PC-3 (cell line): ENCODE measurements around the gene OPHN1. TPM values are rescaled to one million over a fixed set of nuclear protein-coding genes. Genes with fewer than 3 reads are reported as not detected.
"Not testable (repeated sequence)": the region's sequence is repeated elsewhere in the genome, so short reads cannot be mapped to it uniquely, and the experiment has no call there.

Experiments
- ATAC-seq: fragments of 200-7000 bp; cut with Tn5 transposase; 2 replicates; pipeline ENCODE4 v1.9.1; 2020; ENCODE audit warnings: mild to moderate bottlenecking, moderate library complexity
- BruUV-seq: library from RNA; stranded (reverse); fragments of 400-500 nt; replicated peaks from 2 replicates; lab custom pipeline; 2021; lab: Mats Ljungman, UMichigan
- CTCF ChIA-PET: fragments of 300-600 bp; sonication (Branson Sonifier 250); formaldehyde crosslinking; loops from one replicate; lab custom pipeline; 2022; ENCODE audit warnings: antibody characterized with exemption; lab: Charles Lee
- POLR2A ChIA-PET: fragments of 300-600 bp; sonication (Branson Sonifier 250); formaldehyde crosslinking; loops from one replicate; lab custom pipeline; 2022; ENCODE audit warnings: antibody characterized with exemption; ENCODE audit not compliant: unreplicated experiment; lab: Charles Lee
- DNase-seq: peaks from one replicate; pipeline ENCODE4 v3.0.0-alpha.2; 2015
- H2AFZ ChIP-seq: fragments of 300-600 bp; sonication (generic); 2 replicates; pipeline ENCODE4 v1.6.0; 2016; ENCODE audit warnings: antibody characterized with exemption, low read length
- H3F3A ChIP-seq: fragments of 300-600 bp; sonication (generic); one replicate; pipeline ENCODE4 v1.6.0; 2017; ENCODE audit warnings: antibody characterized with exemption, low read length, control low read depth, mild to moderate bottlenecking; ENCODE audit not compliant: unreplicated experiment
- H3K27ac ChIP-seq: fragments of 300-600 bp; sonication (generic); 2 replicates; pipeline ENCODE4 v1.5.1; 2016; ENCODE audit warnings: mild to moderate bottlenecking, low read length
- H3K27me3 ChIP-seq: fragments of 300-600 bp; sonication (generic); 2 replicates; pipeline ENCODE4 v1.6.1; 2016; ENCODE audit warnings: low read length, mixed read lengths
- H3K36me3 ChIP-seq: fragments of 300-600 bp; sonication (generic); 2 replicates; pipeline ENCODE4 v1.6.1; 2016; ENCODE audit warnings: low read depth, mixed run types, low read length, mixed read lengths
- H3K4me1 ChIP-seq: fragments of 300-600 bp; sonication (generic); 2 replicates; pipeline ENCODE4 v1.5.1; 2016; ENCODE audit warnings: low read length; ENCODE audit not compliant: insufficient read depth
- H3K4me2 ChIP-seq: fragments of 300-600 bp; sonication (generic); 2 replicates; pipeline ENCODE4 v1.6.0; 2016; ENCODE audit warnings: low read length
- H3K4me3 ChIP-seq: fragments of 300-600 bp; sonication (generic); 2 replicates; pipeline ENCODE4 v1.5.1; 2016; ENCODE audit warnings: mild to moderate bottlenecking, low read length, mixed read lengths
- H3K79me2 ChIP-seq: fragments of 300-600 bp; sonication (generic); 2 replicates; pipeline ENCODE4 v1.6.1; 2017; ENCODE audit warnings: low read length, mixed read lengths
- H3K9ac ChIP-seq: fragments of 300-600 bp; sonication (generic); 2 replicates; pipeline ENCODE4 v1.6.0; 2016; ENCODE audit warnings: mild to moderate bottlenecking, low read length
- H3K9me2 ChIP-seq: fragments of 300-600 bp; sonication (generic); replicated peaks from 2 replicates; pipeline ENCODE4 v1.6.1; 2016; ENCODE audit warnings: mixed run types, low read length, mixed read lengths
- H3K9me3 ChIP-seq: fragments of 300-600 bp; sonication (generic); 2 replicates; pipeline ENCODE4 v1.6.1; 2016; ENCODE audit warnings: low read length, mixed read lengths
- H4K20me1 ChIP-seq: fragments of 300-600 bp; sonication (generic); 2 replicates; pipeline ENCODE4 v1.6.1; 2016; ENCODE audit warnings: low read length, mixed read lengths
- CTCF ChIP-seq: fragments of 300-600 bp; sonication (generic); conservative IDR thresholded peaks from 2 replicates; pipeline ENCODE4 v1.5.1; 2017; ENCODE audit warnings: antibody characterized with exemption, low read depth, mild to moderate bottlenecking, low read length
- EZH2 ChIP-seq: fragments of 300-600 bp; sonication (generic); IDR thresholded peaks from one replicate; pipeline ENCODE4 v1.6.1; 2017; ENCODE audit warnings: antibody characterized with exemption, mild to moderate bottlenecking, low read length; ENCODE audit not compliant: unreplicated experiment
- EZH2phosphoT487 ChIP-seq: fragments of 300-600 bp; sonication (generic); IDR thresholded peaks from 2 replicates; pipeline ENCODE4 v1.6.1; 2018; ENCODE audit warnings: mild to moderate bottlenecking, antibody characterized with exemption, low read length, borderline replicate concordance
- intact Hi-C: fragments of 100-400 bp; cut with micrococcal nuclease; formaldehyde crosslinking; loops from 2 replicates; pipeline ENCODE4 v1.9.0; 2023
- total RNA-seq: library from RNA; depleted of rRNA; stranded (reverse); fragments of >200 nt; gene quantifications from 2 replicates; pipeline ENCODE4 v1.2.3, GENCODE V29; 2014

OPHN1 gene
- total RNA-seq, 1 experiment from 2014 or later: 6.0 TPM

DNA sequence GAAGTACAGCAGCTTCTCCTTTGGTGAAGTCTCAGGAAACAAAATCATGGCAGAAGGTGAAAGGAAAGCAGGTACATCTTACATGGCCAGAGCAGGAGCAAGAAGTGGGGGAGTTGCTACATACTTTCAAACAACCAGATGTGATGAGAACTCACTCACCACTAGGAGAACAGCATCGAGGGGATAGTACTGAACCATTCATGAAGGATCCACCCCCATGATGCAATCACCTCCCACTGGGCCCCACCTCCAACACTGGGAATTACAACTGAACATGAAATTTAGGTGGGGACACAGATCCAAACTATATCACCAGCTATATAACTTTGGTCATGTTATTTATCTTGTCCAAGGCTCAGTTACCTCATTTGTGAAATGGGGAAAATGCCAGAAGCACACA is 159.4 kb downstream of the OPHN1 start:
- TF ChIP-seq EZH2phosphoT487: no peak
- no peak for TF ChIP-seq CTCF
- TF ChIP-seq EZH2: no peak
- no peak overlapping the region for H3K27ac ChIP-seq
- intact Hi-C loops: no loop called here
- no peaks in the 10 kb centered on the region for H3K79me2 ChIP-seq
- DNase-seq: no peak
- H3K9me3 ChIP-seq: no peaks in the 10 kb centered on the region
- no TSS peak for BruUV-seq
- no peak overlapping the region for H3K9ac ChIP-seq
- no peaks in the 10 kb centered on the region for H3K4me1 ChIP-seq
- H3K36me3 ChIP-seq: no peaks in the 10 kb centered on the region
- no peak overlapping the region for H3K4me3 ChIP-seq
- H3K4me2 ChIP-seq: no peak overlapping the region
- no peaks in the 10 kb centered on the region for H3K27me3 ChIP-seq
- no peak for ATAC-seq
- H3K9me2 ChIP-seq: no peaks in the 10 kb centered on the region
- H4K20me1 ChIP-seq: no peaks in the 10 kb centered on the region
- no peaks in the 10 kb centered on the region for H3F3A ChIP-seq
- ChIA-PET POLR2A (no interaction called here), CTCF (no interaction called here)
- no peak overlapping the region for H2AFZ ChIP-seq

DNA sequence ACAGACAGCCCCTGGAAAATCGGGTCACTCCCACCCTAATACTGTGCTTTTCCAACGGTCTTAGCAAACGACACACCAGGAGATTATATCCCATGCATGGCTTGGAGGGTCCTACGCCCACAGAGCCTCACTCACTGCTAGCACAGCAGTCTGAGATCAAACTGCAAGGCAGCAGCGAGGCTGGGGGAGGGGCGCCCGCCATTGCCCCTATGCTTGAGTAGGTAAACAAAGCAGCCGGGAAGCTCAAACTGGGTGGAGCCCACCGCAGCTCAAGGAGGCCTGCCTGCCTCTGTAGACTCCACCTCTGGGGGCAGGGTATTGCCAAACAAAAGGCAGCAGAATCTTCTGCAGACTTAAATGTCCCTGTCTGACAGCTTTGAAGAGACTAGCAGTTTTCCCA is 168.5 kb downstream of the OPHN1 start:
- H3K4me3 ChIP-seq, ATAC-seq, H3F3A ChIP-seq, H3K9me3 ChIP-seq, DNase-seq, H2AFZ ChIP-seq, H3K27ac ChIP-seq, intact Hi-C loops, H3K4me2 ChIP-seq, H3K9ac ChIP-seq, BruUV-seq, H4K20me1 ChIP-seq, CTCF ChIA-PET, H3K79me2 ChIP-seq, H3K4me1 ChIP-seq, POLR2A ChIA-PET, H3K36me3 ChIP-seq, H3K9me2 ChIP-seq, H3K27me3 ChIP-seq: not testable (repeated sequence)

GRCh38 chrX:68261060-68261672 is 172.1 kb downstream of the OPHN1 start:
- Histone ChIP-seq H3K27me3 (no peaks in the 10 kb centered on the region), H3K4me3 (no peak overlapping the region)
- POLR2A ChIA-PET: no interaction called here

GRCh38 chrX:68256990-68257389 is 176.3 kb downstream of the OPHN1 start:
- Histone ChIP-seq H4K20me1 (no peaks in the 10 kb centered on the region), H3K4me1 (peaks cover 32% of the 10 kb centered on the region)
- no TSS peak for BruUV-seq

More at GRCh38 chrX:68261060-68261672, 172.1 kb downstream of the OPHN1 start:
- no TSS peak for BruUV-seq
- DNase-seq (peak; percentile 42), ATAC-seq (peak; percentile 64)
- Histone ChIP-seq H3K9ac (no peak overlapping the region), H3K27ac (no peak overlapping the region), H3K9me3 (no peaks in the 10 kb centered on the region), H3K36me3 (no peaks in the 10 kb centered on the region), H3K9me2 (no peaks in the 10 kb centered on the region), H4K20me1 (no peaks in the 10 kb centered on the region), H3K4me1 (peaks cover 14% of the 10 kb centered on the region), H2AFZ (no peak overlapping the region), H3F3A (no peaks in the 10 kb centered on the region), H3K4me2 (no peak overlapping the region), H3K79me2 (no peaks in the 10 kb centered on the region)
- CTCF ChIA-PET: interaction anchor here (0.6 kb wide), 1 partner anchor 50 kb away, joined by 3 read pairs; no protein-coding TSS in a partner anchor
- no peak for TF ChIP-seq EZH2
- intact Hi-C loops: no loop called here

More at GRCh38 chrX:68256990-68257389, 176.3 kb downstream of the OPHN1 start:
- H3F3A ChIP-seq: no peaks in the 10 kb centered on the region
- POLR2A ChIA-PET: no interaction called here
- CTCF ChIA-PET: no interaction called here
- H3K9me3 ChIP-seq: no peaks in the 10 kb centered on the region
- H3K4me2 ChIP-seq: no peak overlapping the region
- no peaks in the 10 kb centered on the region for H3K27me3 ChIP-seq
- TF ChIP-seq EZH2 (no peak), EZH2phosphoT487 (no peak), CTCF (no peak)
- intact Hi-C loops: loop anchor here (10.0 kb wide), 1 partner anchor 62 kb away; no protein-coding TSS in a partner anchor
- H3K9ac ChIP-seq: no peak overlapping the region
- ATAC-seq (peak; percentile 37; the same call in 1 of the 2 replicates), DNase-seq (peak; percentile 35)
- no peaks in the 10 kb centered on the region for H3K36me3 ChIP-seq
- no peaks in the 10 kb centered on the region for H3K9me2 ChIP-seq
- no peak overlapping the region for H3K27ac ChIP-seq
- no peak overlapping the region for H2AFZ ChIP-seq
- H3K79me2 ChIP-seq: no peaks in the 10 kb centered on the region
- H3K4me3 ChIP-seq: no peak overlapping the region
